K562 (cell line): ENCODE measurements around the gene STRIP1.

Source experiments
- BCL6 ChIP-seq: fragments of 250-450 bp; sonication (Bioruptor Pico); IDR thresholded peaks from 2 replicates; pipeline ENCODE4 v1.4.0; 2020
- BCOR ChIP-seq: fragments of 450-650 bp; IDR thresholded peaks from 2 replicates; pipeline ENCODE4 v1.6.1; 2016
- CTCF ChIP-seq, 3 experiments: IDR thresholded peaks in 2 of 3; conservative IDR thresholded peaks in 1 of 3; 2 replicates each; pipeline ENCODE4 v1.5.1; 2011 to 2012; ENCODE audit warnings: low read length in 3 of 3, mild to moderate bottlenecking in 3 of 3, control low read depth in 2 of 3, improper control_type of control experiment in 1 of 3, inconsistent platforms in 1 of 3, low read depth in 1 of 3, mixed read lengths in 1 of 3, moderate library complexity in 1 of 3; ENCODE audit not compliant: insufficient read depth in 2 of 3
- FOXM1 ChIP-seq, 2 experiments: fragments of 450-650 bp in 1 of 2; sonication (generic) in 1 of 2; formaldehyde crosslinking in 1 of 2; IDR thresholded peaks; 2 replicates each; pipeline versions ENCODE4 v1.6.1 to v1.9.0; 2017 to 2022; ENCODE audit warnings: low read depth in 2 of 2, mild to moderate bottlenecking in 2 of 2, missing genetic modification reagents in 1 of 2, moderate library complexity in 1 of 2
- HDAC2 ChIP-seq: fragments of 450-650 bp; IDR thresholded peaks from 2 replicates; pipeline ENCODE4 v1.6.1; 2016; ENCODE audit warnings: mild to moderate bottlenecking
- MED1 ChIP-seq: sonication (generic); formaldehyde crosslinking; IDR thresholded peaks from 2 replicates; pipeline ENCODE4 v1.8.1; 2023; ENCODE audit warnings: missing genetic modification reagents, borderline replicate concordance
- POLR2A ChIP-seq: fragments of 450-650 bp; conservative IDR thresholded peaks from 2 replicates; pipeline ENCODE4 v1.6.1; 2016
- SIRT6 ChIP-seq: IDR thresholded peaks from one replicate; pipeline ENCODE4 v1.6.1; 2012; ENCODE audit warnings: low read depth, mild to moderate bottlenecking, control low read depth, inconsistent platforms, low read length, moderate library complexity
- SP1 ChIP-seq: sonication (generic); formaldehyde crosslinking; IDR thresholded peaks from 2 replicates; pipeline ENCODE4 v1.8.1; 2022; ENCODE audit warnings: mild to moderate bottlenecking, missing genetic modification reagents
- ZBTB17 ChIP-seq: fragments of 450-650 bp; formaldehyde crosslinking; IDR thresholded peaks from 2 replicates; pipeline ENCODE4 v1.4.0; 2020; ENCODE audit warnings: mild to moderate bottlenecking
- ZBTB40 ChIP-seq, 2 experiments: fragments of 450-650 bp in 1 of 2; sonication (generic) in 1 of 2; formaldehyde crosslinking in 1 of 2; IDR thresholded peaks; 2 replicates each; pipeline versions ENCODE4 v1.7.1 to v1.9.0; 2016 to 2022; ENCODE audit warnings: inconsistent platforms in 1 of 2, mild to moderate bottlenecking in 1 of 2, missing genetic modification reagents in 1 of 2
- ZNF354B ChIP-seq: fragments of 250-450 bp; sonication (Bioruptor Pico); IDR thresholded peaks from 2 replicates; pipeline ENCODE4 v1.4.0; 2020
- ZNF561 ChIP-seq: fragments of 450-650 bp; formaldehyde crosslinking; conservative IDR thresholded peaks from 2 replicates; pipeline ENCODE4 v1.4.0; 2020; ENCODE audit warnings: mild to moderate bottlenecking, moderate library complexity

DNA sequence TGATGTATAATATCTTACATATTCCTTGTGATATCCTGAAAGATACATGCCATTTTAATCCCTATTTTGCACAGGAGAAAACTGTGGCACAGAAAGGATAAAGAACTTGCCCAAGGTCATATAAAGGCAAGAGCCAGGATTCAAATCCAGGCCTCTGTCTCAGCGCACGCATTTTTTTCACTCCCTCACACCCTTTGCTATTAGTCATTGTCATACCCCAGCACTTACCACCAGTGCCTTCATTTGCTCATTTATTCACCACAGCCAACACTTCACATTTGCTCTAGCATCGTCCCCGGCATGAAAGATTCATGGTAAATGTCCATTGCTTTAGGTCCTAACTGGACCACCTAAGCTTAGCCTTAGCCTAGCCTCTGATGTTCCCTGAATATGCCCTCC, 21.9 kb downstream of the STRIP1 start:
- TF ChIP-seq BCL6 (CRISPR knock-in tag) (no peak), MED1 (CRISPR knock-in tag) (no peak), FOXM1 (IDR thresholded peaks at IDR 0.05; ENCODE audit: low read depth) (no peak), FOXM1 (CRISPR knock-in tag; IDR thresholded peaks at IDR 0.05; ENCODE audit: low read depth) (no peak), SIRT6 (no peak), POLR2A (no peak), CTCF (IDR thresholded peaks at IDR 0.05 in 2 of 3, conservative IDR thresholded peaks at IDR 0.05 in 1 of 3; ENCODE audit: insufficient read depth in 2 of 3, low read depth in 1 of 3, low read length in 3 of 3) (no peak), ZBTB40 (IDR thresholded peaks at IDR 0.05) (no peak), ZBTB40 (CRISPR knock-in tag; IDR thresholded peaks at IDR 0.05) (no peak), SP1 (CRISPR knock-in tag) (no peak), BCOR (no peak), ZNF561 (no peak), ZNF354B (no peak), HDAC2 (no peak), ZBTB17 (CRISPR knock-in tag) (no peak)
